ENCODE data around the gene MOB3B.

- TF ChIP-seq MXI1 (IDR thresholded peaks at IDR 0.05; ENCODE audit: low read depth, low read length), result no peak
- no peak for TF ChIP-seq POLR2A (IDR thresholded peaks at IDR 0.05; ENCODE audit: low read depth, low read length)
- TF ChIP-seq NR2C2 (IDR thresholded peaks at IDR 0.05; ENCODE audit: borderline replicate concordance, control insufficient read depth, insufficient read length, low read depth), result no peak
- no peak for TF ChIP-seq IKZF1 (conservative IDR thresholded peaks at IDR 0.05)
- no peak for TF ChIP-seq SP1 (IDR thresholded peaks at IDR 0.05; ENCODE audit: low read depth, low read length)
- TF ChIP-seq TAF1 (IDR thresholded peaks at IDR 0.05; ENCODE audit: borderline replicate concordance, low read depth, low read length), result no peak
- no peak for TF ChIP-seq MYC (IDR thresholded peaks at IDR 0.05; ENCODE audit: insufficient read depth, insufficient read length, insufficient replicate concordance, low read length, severe bottlenecking)
- TF ChIP-seq PBX3 (IDR thresholded peaks at IDR 0.05; ENCODE audit: insufficient replicate concordance, low read depth, low read length), result no peak
- TF ChIP-seq USF2 (IDR thresholded peaks at IDR 0.05; ENCODE audit: borderline replicate concordance, low read depth, low read length), result no peak
- TF ChIP-seq ZNF24 (IDR thresholded peaks at IDR 0.05), result no peak
- TF ChIP-seq TCF12 (IDR thresholded peaks at IDR 0.05; ENCODE audit: low read depth, low read length), result no peak
Measured at GRCh38 chr9:27468462-27469110, 61.0 kb downstream of the MOB3B start.

Data from GM12878 (cell line).